SK-N-SH (cell line): Measurements from ENCODE around the gene FICD.

ENCODE experiments used
- EP300 ChIP-seq, 2 experiments: IDR thresholded peaks; 2 replicates each; pipeline versions ENCODE4 v1.4.0 to v1.6.1; 2012; ENCODE audit warnings: borderline replicate concordance in 1 of 2, low read depth in 1 of 2, low read length in 1 of 2
- EZH2phosphoT487 ChIP-seq: fragments of 200-600 bp; sonication (generic); IDR thresholded peaks from 2 replicates; pipeline ENCODE4 v1.6.1; 2017; ENCODE audit warnings: low read depth, mixed run types, mild to moderate bottlenecking, antibody characterized with exemption, moderate library complexity, borderline replicate concordance
- POLR2AphosphoS5 ChIP-seq: IDR thresholded peaks from 2 replicates; pipeline ENCODE4 v1.6.1; 2012; ENCODE audit warnings: low read depth, low read length
- RAD21 ChIP-seq: IDR thresholded peaks from 2 replicates; pipeline ENCODE4 v1.6.1; 2012; ENCODE audit warnings: mild to moderate bottlenecking, low read length
- RCOR1 ChIP-seq: fragments of 150-350 bp; IDR thresholded peaks from 2 replicates; pipeline ENCODE4 v1.6.1; 2017; ENCODE audit warnings: antibody characterized with exemption, low read length
- SMC3 ChIP-seq: IDR thresholded peaks from 2 replicates; pipeline ENCODE4 v1.6.1; 2012; ENCODE audit warnings: low read depth, low read length, improper control_type of control experiment
- TAF1 ChIP-seq: IDR thresholded peaks from 2 replicates; pipeline ENCODE4 v1.6.1; 2012; ENCODE audit warnings: low read depth, mild to moderate bottlenecking, low read length, moderate library complexity, borderline replicate concordance
- TF ChIP-seq, protein P1 (sequence below): fragments of 200-600 bp; sonication (generic); IDR thresholded peaks from 2 replicates; pipeline ENCODE4 v1.6.1; 2017; ENCODE audit warnings: antibody characterized with exemption, mild to moderate bottlenecking, moderate library complexity

DNA sequence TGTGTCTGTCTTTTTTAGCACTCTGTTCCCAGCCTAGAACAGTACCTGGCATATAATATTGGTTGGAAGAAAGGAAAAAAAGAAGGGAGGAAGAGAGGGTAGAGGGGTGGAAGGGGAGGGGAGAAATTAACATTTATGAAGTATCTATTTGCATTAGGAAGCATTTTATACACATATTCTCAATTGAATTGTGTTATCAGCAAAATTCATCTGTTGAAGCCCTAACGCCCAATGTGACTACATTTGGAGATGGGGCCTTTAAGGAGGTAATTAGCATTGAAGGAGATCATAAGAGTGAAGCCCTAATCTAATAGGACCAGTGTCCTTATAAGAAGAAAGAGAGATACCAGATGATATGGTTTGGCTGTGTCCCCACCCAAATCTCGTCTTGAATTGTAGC, 30.2 kb upstream of the FICD start:
- TF ChIP-seq, protein P1, sequence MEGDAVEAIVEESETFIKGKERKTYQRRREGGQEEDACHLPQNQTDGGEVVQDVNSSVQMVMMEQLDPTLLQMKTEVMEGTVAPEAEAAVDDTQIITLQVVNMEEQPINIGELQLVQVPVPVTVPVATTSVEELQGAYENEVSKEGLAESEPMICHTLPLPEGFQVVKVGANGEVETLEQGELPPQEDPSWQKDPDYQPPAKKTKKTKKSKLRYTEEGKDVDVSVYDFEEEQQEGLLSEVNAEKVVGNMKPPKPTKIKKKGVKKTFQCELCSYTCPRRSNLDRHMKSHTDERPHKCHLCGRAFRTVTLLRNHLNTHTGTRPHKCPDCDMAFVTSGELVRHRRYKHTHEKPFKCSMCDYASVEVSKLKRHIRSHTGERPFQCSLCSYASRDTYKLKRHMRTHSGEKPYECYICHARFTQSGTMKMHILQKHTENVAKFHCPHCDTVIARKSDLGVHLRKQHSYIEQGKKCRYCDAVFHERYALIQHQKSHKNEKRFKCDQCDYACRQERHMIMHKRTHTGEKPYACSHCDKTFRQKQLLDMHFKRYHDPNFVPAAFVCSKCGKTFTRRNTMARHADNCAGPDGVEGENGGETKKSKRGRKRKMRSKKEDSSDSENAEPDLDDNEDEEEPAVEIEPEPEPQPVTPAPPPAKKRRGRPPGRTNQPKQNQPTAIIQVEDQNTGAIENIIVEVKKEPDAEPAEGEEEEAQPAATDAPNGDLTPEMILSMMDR = no peak
- no peak for TF ChIP-seq EZH2phosphoT487
- no peak for TF ChIP-seq POLR2AphosphoS5
- no peak for TF ChIP-seq RCOR1
- TF ChIP-seq TAF1 = no peak
- no peak for TF ChIP-seq SMC3
- TF ChIP-seq EP300 (IDR thresholded peaks at IDR 0.05; ENCODE audit: borderline replicate concordance in 1 of 2, low read depth in 1 of 2, low read length in 1 of 2) = no peak
- TF ChIP-seq RAD21 = no peak
